Measurements from ENCODE around the gene SHC3.

GRCh38 chr9:88969646-88970373 lies 208.8 kb downstream of the SHC3 start:
- no peak for TF ChIP-seq CTCF (IDR thresholded peaks at IDR 0.05; ENCODE audit: borderline replicate concordance, extremely low read depth, low read length, poor library complexity, severe bottlenecking)
- TF ChIP-seq EZH2 (IDR thresholded peaks at IDR 0.05; ENCODE audit: borderline replicate concordance, low read depth, low read length, severe bottlenecking), result no peak

Measured in DND-41 (cell line).